Measurements from ENCODE around the gene PIK3R4.

GRCh38 chr3:130692455-130692854, 54.2 kb downstream of the PIK3R4 start:
- TF ChIP-seq CTCF (IDR thresholded peaks at IDR 0.05) (no peak), POLR2A (IDR thresholded peaks at IDR 0.05) (no peak)
